Hindlimb muscle (tissue), 1 donor: ENCODE results near the gene OVOL1. TPM values are rescaled to one million over a fixed set of nuclear protein-coding genes. Genes with fewer than 3 reads are reported as not detected.

ENCODE experiments used
- DNase-seq: peaks from one replicate; pipeline ENCODE4 v3.0.0-alpha.2; 2013
- polyA plus RNA-seq: library from polyadenylated mRNA; unstranded; fragments of 120-200 nt; gene quantifications from one replicate; pipeline ENCODE4 v1.2.1, GENCODE V29; 2013; ENCODE audit not compliant: insufficient read length

The OVOL1 gene
- polyA plus RNA-seq, 1 donor = not detected

GRCh38 chr11:65778431-65778900 lies 8.4 kb upstream of the OVOL1 start:
- no peak for DNase-seq

- DNase-seq = no peak
Measured at GRCh38 chr11:65778901-65779668, 7.8 kb upstream of the OVOL1 start.

- no peak for DNase-seq
Measured at GRCh38 chr11:65779669-65779918, 7.3 kb upstream of the OVOL1 start.

- peak; percentile 49 for DNase-seq
Measured at GRCh38 chr11:65779919-65780769, 6.7 kb upstream of the OVOL1 start.

GRCh38 chr11:65780770-65781151 lies 6.1 kb upstream of the OVOL1 start, which contains the start of gene AP5B1:
TSS of gene AP5B1 (minus strand) at chr11:65780976. CDS start at chr11:65780591, 385 bp downstream.
- DNase-seq = peak; percentile 37

- peak; percentile 45 for DNase-seq
Measured at GRCh38 chr11:65781152-65781961, 5.5 kb upstream of the OVOL1 start.

GRCh38 chr11:65781962-65782815 lies 4.7 kb upstream of the OVOL1 start:
- no peak for DNase-seq

- DNase-seq = no peak
Measured at GRCh38 chr11:65782816-65783228, 4.0 kb upstream of the OVOL1 start.

- no peak for DNase-seq
Measured at GRCh38 chr11:65785319-65786007, 1.4 kb upstream of the OVOL1 start.

- no peak for DNase-seq
Measured at GRCh38 chr11:65786008-65786785, 666 bp upstream of the OVOL1 start.

- DNase-seq = no peak
Measured at GRCh38 chr11:65787649-65788622, 1.1 kb downstream of the OVOL1 start.

GRCh38 chr11:65788821-65789220 lies 2.0 kb downstream of the OVOL1 start:
- no peak for DNase-seq

- DNase-seq = no peak
Measured at GRCh38 chr11:65789230-65790103, 2.6 kb downstream of the OVOL1 start.

- no peak for DNase-seq
Measured at GRCh38 chr11:65790104-65790901, 3.4 kb downstream of the OVOL1 start.

- DNase-seq = no peak
Measured at GRCh38 chr11:65790902-65791650, 4.2 kb downstream of the OVOL1 start.

- DNase-seq = no peak
Measured at GRCh38 chr11:65791719-65792213, 4.9 kb downstream of the OVOL1 start.
